ENCODE results near the gene GRSF1.
"Not testable (repeated sequence)": the region's sequence is repeated elsewhere in the genome, so short reads cannot be mapped to it uniquely, and the experiment has no call there.

The GRSF1 gene

DNA sequence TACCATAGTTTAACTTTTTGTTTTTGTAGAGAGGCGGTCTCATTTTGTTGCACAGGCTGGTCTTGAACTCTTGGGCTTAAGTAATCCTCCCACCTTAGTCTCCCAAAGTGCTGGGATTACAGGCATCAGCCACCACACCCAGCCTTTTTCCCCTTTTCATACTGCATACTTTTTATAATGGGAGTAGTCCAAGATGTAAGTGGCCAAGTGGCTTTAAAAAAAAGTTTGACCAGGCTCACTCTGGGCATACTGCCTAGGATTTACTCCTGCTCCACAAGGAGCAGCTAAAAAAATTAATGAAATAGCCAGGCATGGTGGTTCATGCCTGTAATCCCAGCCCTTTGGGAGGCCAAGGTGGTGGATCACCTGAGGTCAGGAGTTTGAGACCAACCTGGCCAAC lies 6.0 kb downstream of the GRSF1 start:
- no peak for DNase-seq

DNA sequence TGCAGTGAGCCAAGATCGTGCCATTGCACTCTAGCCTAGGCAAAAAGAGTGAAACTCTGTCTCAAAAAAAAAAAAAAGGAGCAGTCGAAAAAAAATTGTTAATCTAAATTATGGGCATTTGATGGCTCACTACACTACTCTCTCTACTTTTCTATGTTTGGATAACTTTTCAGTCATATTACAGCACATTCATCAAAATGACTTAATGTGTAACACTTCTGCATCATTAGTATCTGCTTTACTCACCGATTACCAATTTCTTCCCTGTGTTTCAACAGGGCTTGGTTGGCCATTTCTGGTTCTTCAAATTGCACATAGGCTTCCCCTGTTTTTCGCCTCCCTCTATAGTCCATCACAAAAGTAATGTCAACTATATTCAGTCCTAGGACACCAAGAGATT lies 8.4 kb downstream of the GRSF1 start:
- no peak for DNase-seq

DNA sequence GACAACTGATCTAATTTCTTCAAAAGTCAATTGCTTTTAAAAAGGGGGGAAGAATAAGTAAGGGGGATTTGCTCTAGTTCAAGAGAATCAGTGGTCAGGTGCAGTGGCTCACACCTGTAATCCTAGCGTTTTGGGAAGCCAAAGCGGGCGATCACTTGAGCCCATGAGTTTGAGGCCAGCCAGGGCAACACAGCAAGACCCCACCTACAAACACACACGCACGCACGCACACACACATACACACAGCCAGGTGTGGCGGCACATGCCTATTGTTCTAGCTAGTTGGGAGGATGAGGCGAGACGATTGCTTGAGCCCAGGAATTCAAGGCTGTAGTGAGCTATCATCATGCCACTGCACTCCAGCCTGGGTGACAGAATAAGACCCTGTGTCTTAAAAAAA lies 9.6 kb downstream of the GRSF1 start:
- DNase-seq: no peak

DNA sequence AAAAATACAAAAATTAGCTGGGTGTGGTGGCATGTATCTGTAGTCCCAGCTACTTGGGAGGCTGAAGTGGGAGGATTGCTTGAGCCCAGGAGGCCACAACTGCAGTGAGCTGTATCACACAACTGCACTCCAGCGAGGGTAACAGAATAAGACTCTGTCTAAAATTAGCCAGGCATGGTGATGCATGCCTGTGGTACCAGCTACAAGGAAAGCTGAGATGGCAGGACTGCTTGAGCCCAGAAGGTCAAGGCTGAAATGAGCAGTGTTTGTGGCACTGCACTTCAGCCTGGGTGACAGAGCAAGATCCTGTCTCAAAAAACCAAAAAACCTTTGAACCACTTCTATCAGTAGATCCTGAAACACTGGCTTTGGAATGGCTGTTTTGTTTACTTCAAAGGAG lies 10.2 kb downstream of the GRSF1 start:
- no peak for DNase-seq

DNA sequence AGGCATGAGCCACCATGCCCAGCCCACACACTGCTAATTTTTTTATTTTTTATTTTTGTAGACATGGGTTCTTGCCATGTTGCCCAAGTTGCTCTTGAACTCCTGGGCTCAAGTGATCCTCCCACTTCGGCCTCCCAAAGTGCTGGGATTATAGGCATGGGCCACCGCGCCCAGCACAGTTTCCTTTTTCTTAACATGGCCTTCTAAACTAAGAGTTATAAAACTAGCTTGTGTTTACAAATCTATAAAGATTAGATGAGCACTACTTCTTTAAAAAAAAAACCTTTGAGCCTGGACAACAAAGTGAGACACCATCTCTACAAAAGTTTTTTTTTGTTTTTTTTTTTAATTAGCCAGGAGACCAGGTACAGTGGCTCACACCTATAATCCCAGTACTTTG lies 10.7 kb downstream of the GRSF1 start:
- DNase-seq: no peak

DNA sequence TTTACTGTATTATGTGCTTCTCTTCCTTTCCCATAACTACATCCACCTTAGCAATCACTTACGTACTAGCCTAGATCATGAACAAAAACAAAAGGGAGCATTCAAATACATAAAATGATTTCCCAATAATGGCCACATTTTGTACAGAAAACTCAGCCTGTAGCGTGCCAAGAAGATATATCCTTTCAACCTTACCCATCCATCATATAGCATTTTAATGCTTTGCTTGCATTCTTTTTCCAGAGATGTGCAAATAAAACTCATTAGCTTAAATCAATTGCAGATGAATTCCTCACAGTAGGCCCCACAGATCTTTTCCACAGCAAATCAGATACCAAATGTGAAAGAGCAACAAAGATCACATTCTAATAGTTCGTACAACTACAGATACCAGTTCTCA lies 20.8 kb downstream of the GRSF1 start:
- peak; percentile 85 for DNase-seq

DNA sequence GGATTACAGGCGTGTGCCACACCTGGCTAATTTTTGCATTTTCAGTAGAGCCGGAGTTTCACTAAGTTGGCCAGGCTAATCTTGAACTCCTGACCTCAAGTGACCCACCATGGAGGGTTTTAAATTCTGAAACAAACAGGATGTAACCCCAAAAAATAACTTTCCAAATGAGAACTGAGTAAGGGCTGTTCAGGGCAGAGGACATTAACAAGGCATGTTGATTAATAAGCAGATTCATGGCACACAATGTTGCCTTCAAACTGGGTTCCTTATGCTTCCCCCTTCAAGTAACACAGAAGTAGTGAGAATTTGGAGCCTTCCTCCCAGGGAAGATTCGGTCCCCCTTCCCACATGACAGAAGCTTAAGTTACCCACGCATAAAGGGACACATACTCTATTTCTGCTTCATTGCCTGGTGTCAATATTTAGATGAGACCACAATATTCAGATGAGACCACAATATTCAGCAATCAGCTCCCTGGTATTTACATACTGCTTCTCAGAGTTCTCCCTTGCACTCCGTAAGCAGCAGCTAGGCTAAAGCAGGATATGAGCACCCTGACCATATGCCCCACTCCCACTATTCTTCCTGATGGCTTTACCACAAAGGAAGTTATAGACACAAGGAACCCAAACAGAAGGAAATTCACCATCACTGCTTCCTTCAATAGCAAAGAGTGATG lies 21.4 kb downstream of the GRSF1 start:
- peak; percentile 42 for DNase-seq

DNA sequence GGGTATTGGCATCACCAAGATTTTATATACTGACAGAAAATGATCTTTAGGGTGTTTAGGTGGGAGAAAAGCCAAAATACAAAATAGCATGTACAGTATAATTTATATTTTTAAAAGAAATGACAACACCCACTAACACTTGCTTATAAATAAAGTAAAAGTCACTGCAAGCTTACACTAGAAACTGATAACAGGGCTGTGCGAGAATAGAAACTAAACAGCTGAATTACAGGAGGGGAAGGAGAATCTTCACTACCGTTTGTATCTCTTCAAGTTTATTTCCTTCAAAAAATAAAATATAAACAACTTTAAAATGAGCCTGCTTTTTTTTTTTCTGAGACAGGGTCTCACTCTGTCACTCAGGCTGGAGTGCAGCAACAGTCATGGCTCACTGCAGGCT lies 22.8 kb downstream of the GRSF1 start:
- no peak for DNase-seq

DNA sequence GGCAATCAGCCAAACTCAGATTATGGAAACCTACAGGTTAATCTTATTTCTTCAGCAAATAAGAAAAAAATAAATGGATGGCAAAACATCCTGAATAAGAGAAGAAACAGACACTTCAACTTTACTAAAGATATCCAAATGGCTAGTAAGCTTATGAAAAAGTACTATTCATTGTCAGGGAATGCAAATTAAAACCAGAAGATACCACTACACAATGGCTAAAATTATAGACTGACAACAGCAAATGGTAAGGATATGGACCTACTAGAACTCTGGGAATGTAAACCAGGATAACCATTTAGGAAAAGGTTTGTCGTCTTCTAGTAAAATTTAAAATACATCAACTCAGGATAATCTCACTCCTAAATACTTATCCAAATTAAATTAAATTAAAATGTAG lies 24.3 kb downstream of the GRSF1 start:
- peak; percentile 40 for DNase-seq

DNA sequence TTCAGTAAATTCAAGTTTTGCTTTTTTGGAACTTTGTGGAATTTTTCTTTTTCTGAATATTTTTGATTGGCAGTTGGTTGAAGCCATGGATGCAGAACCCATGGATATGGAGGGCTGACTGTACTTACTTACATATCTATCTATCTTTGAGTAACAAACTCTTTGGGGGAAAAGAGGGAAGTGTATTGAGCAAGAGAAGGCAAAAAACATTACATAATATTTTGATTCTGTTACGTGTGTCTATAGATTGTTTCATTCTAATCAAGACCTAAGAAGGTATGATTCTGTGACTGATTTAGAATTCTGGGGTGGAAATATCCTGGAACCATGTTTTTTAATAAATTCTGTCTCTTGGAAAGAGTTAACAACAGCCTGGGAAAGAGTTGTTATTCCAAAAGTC lies 31.5 kb downstream of the GRSF1 start:
- no peak for DNase-seq

DNA sequence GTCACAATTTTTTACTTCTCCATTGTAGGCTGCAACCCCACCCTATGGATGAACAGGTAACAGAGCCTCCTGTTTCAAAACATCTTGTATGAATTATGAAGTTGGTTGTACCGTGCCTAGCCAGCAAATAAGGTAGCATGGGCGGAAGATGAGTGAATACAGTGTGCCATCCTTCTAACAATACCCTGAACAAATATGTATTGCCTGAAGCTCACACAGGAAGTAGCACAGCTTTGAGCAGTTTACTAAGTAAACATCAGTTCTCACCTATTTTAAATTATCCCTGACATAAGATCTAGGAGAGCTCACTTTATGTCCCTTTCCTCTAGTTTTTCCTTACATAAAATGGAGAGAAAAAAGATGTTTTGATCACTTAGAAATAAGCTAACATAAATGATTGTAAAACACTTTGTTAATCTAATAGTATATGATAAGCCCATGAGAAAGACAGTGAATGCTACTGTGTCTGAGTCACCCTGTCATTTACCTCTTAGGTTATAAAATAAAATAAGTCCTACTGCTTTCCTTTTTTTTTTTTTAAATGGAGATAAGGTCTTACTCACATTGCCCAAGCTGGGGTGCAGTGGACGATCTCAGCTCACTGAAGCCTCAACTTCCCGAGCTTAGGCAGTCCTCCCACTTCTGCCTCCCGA lies 36.6 kb downstream of the GRSF1 start:
- no peak for DNase-seq

DNA sequence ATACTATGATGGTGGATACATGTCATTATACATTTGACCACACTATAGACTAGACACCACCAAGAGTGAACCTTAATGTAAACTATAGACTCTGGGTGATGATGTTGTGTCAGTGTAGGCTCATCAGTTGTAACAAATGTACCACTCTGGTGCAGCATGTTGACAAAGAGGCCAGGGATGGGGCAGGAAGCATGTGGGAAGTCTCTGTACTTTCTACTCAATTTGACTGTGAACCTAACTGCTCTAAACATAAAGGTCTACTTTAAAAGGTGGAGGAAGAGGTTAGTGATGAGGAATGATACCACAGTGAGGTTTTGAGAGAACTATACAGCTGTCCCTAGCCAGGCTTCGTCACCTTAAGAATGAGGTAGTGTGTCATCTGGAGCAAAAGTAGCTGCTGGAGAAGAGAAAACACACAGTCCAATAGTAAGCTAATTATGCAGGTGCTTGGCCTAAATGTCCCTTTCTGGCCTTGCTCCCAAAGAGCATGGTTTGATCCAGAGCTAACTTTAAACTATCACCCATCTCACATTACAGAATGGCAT lies 38.4 kb downstream of the GRSF1 start:
- DNase-seq: no peak

DNA sequence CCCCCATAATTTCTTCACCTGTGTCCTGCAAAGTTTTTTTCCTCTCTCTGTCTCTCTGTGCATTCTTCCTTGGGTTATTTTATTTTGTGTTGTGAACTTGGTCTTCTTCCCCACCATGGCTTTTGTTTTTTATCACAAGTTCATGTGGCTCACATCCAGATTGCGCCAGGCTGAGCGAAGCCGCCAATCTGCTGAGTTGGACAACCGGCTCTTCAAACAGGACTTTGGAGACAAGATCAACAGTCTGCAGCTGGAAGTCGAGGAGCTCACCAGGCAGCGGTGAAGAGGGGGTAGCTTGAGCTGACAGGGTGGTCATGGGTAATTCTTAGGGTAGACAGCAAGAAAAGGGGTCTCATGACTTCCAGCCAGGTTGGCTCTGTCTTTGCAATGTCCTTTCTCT lies 46.1 kb downstream of the GRSF1 start:
- DNase-seq: no peak

DNA sequence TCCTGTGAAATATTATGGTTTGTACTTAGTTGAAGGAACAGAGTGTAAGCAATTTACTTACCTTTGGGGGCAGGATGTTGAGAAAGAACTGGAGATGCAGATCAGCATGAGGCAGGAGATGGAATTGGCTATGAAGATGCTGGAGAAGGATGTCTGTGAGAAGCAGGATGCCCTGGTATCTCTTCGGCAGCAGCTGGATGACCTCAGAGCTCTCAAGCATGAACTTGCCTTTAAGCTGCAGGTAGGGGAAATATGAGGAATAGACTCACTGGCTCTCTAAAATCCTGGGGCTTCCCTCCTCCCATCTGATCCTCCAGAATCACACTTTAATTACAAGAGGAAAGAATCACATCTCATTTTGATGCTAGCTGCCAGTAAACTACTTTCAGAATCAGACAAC lies 51.0 kb downstream of the GRSF1 start:
- no peak for DNase-seq

DNA sequence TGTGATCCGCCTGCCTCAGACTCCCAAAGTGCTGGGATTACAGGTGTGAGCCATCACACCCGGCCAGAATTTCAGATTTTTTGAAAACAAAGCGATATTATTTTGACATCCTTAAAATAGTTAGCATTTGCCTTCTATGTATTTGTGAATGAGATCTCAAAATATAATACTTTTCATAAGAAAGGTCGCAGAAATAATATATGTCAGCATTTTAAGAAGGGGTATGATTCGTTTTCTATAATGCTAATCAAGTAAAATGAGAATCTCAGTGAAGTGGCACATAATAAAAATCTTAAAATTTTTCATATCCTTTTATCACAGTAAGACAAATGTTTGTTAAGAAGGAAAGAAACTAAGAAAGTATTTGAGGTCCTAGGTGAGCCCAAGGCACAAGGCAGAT lies 52.2 kb downstream of the GRSF1 start:
- no peak for DNase-seq

DNA sequence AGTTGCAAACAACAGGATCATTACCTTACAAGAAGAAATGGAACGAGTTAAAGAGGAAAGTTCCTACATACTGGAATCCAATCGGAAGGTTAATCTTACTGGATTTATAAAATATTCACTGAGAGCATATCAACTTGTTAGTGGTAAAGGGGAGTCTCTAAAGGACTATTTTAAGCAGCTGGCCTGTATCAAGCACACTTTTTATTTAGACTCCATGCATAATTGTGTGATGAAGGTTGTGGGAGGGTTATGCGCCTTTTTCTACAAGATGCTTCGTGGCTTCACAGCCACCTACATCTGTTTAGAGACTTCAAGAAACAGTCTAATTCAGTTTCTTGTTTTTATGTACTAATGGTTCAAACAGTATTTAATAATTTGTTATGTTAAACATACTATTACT lies 56.6 kb downstream of the GRSF1 start:
- DNase-seq: no peak

DNA sequence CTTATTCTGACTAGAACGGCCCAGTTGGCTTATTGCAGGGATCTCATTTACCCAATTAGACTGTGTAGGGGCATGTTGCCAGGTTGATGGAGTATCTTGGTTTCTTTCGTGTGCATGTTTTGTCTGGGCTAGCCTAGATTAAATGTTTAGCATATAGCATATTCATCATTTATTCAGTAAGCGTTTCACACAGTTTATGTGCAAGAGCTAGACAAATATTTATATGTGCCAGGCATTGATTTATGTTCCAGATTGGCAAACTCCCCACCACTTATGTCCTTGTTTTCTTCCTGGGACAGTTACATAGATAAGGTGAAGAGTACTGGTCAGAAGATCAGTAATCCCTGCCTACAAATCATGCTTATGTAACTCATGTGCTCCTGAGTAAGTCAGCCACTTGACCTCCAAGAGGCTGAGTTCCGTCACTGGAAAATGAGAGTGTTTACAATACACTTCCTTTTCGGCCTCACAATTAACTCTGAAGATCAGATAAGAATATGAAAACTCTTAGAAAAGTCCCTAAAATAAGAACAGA lies 60.7 kb downstream of the GRSF1 start:
- DNase-seq: no peak

DNA sequence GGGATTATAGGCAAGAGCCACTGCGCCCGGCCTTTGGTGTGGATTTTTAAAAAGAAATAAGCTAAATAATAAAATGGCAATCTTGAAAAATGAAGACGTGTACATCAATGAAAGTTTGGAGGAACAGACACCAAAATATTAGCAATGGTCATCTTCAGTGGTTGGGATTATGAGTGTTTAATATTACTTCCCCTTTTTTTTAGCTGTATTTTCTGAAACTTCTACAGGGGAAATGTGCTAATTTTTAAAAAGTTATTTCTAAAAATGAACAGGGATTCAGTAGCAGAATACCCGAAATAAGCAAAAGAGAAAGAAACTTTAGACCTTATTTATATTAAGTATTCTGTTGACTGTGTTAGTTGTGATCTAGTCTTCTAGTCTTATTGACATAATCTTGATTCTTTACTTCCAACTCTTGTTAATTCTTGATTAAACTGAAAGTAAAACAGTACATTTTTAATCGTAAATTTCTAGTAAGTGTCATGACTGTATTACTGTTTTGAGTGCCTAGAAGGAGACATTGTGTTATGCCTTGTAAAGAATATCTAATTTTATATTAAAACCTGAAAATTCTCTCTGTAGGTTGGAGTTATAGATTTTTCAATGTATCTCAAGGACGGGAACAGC lies 66.6 kb downstream of the GRSF1 start:
- no peak for DNase-seq

DNA sequence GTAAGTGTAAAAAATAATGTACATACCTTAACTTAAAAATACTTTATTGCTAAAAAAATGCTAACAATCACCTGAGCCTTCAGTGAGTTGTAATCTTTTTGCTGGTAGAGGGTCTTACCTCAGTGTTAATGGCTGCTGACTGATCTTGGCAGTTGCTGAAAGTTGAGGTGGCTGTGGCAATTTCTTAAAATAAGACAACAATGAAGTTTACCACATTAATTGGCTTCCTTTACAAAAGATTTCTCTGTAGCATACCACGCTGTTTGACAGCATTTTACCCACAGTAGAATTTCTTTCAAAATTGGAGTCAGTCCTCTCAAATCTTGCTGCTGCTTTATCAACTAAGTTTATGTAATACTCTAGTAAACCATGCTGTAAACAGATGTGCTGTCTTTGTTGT lies 70.3 kb downstream of the GRSF1 start:
- not testable (repeated sequence) for DNase-seq

DNA sequence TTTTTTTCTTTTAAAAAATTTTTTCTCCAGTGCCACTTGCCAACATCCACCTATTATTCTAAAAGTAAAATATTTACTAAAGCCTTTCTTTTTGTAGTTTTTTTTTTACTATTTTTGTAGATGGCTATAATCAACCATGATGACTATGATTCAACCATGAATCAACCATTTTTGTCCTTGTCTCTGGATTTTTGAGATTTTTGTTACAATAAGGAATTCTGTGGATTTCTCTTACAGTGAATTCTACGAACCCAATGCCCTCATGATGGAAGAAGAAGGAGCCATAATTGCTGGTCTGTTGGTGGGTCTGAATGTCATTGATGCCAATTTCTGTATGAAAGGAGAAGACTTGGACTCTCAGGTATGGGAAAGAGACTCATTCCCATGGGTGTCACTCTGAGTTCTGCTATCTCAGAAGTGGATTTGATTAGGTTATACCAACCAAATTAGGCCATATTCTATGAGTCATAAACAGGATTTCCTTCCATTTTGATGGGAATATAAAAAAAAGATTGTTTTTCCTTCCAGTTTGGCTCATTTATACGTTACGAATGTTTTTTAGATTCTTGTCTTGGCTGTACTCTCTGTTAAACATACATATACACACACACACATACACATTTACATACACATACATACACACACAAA lies 71.3 kb downstream of the GRSF1 start:
- DNase-seq: peak; percentile 17

Data from fibroblast of skin of right quadriceps (primary cell).